HG03103 (cell line): ENCODE measurements around the gene NDUFAF3.
"Not testable (repeated sequence)": the region's sequence is repeated elsewhere in the genome, so short reads cannot be mapped to it uniquely, and the experiment has no call there.

Experiments
- ATAC-seq: cut with Tn5 transposase; IDR thresholded peaks from one replicate; pipeline ENCODE4 v1.9.1; 2021; ENCODE audit warnings: low read depth; ENCODE audit not compliant: unreplicated experiment

Gene NDUFAF3

DNA sequence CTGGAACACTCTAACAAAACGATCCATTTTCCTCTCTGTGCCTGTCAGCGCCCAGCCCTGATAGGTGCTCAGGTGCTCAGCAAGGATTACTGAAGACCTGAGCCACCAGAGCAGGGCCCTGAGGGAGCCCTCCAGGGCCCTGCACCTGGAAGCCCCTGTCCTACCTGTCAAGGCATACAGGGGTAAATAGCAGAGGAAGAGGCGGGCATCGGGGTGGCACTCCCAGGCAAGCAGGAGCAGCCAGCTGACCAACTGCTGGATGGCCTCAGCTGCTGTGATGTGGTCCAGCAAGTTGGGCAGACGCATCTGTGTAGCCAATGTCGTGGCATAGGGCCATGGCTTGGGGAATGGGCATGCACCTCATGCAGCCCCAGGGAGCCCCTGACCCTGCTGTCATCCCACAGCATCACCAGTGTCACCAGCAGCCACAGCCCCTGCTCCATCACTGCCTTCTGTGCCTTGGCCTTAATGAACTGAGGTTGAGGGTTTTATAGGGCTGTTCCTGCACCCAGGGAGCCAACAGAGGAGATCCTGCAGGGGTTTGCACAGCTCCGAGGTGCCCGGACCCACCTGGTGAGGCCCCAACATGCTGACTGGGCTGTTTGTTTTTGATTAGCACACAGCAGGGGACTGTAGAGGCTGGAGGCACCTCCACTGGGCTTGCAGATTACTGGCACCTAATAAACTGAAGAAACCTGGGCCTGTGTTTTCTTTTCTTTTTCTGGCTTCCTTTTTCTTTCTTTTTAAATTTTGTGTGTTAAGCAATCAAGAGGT lies 22.6 kb upstream of the NDUFAF3 start:
- ATAC-seq: no peak

DNA sequence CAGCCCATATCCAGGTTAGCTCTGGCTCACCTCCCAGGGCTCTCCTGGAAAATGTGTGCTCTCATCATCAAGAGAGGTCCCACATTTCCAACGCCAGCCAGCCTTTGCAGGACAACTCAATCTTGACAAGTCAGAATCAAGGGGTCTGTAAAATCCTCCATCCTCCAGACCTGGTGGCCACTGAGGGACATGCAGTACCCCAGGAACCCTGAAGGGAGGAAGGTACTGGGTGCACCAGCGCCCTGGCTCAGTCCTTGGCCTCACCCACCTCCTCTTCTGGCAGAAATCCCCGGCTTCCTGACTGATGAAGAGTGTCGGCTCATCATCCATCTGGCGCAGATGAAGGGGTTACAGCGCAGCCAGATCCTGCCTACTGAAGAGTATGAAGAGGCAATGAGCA lies 20.8 kb upstream of the NDUFAF3 start:
- ATAC-seq: no peak

DNA sequence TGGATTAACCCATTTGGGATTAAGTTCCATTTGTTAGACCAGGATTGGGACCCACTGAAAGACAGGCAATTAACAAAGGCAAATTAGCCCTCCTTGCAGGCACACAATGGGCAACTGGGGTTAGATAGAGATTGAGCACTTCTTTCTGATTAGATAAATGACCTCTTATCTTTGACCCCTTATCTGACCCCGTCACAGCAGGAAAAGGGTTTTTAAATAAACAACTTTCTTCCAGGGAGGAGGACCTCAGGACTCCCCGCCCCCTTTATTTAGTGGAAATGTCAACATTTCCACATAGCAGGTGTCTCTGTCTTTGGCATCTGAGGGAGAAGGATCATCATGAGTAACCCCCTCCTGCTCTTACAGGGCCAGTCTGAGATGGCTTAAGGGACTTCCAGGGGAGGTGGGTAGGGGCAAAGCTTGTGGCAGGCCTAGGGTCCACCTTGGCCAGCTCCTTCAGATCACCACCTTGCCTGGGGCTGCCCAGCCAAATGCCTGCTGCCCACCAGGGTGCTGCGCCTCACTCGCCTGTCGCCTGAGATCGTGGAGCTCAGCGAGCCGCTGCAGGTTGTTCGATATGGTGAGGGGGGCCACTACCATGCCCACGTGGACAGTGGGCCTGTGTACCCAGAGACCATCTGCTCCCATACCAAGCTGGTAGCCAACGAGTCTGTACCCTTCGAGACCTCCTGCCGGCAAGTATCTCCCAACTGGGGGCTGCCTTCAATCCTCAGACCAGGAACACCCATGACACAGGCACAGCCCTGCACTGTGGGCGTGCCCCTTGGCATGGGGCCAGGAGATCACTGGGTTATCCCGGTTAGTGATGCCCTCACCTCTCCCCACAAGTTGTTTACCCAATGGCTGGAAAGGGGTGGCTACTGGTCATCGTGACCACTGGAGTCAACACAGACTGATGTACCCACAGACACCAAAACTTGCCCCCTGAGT lies 17.3 kb upstream of the NDUFAF3 start:
- ATAC-seq: no peak

DNA sequence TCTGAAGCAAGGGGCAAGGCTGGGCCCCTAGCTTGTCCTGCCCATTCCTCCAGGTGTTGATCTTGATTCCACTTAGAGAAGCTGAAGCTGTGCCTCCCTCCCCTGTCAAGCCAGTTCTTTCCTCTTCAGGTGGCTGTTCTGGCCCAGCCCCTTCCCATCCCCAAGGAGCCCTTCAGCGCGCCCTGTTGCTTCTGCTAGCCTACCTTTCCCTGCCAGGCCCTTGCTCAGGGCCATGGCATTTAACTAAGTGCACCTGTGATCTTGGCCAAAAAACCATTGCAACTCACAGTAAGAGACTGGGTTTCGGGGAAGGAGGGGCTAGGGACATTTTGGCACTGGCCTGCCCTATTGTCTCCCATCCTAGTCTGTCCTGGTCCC lies 16.6 kb upstream of the NDUFAF3 start:
- ATAC-seq: no peak

DNA sequence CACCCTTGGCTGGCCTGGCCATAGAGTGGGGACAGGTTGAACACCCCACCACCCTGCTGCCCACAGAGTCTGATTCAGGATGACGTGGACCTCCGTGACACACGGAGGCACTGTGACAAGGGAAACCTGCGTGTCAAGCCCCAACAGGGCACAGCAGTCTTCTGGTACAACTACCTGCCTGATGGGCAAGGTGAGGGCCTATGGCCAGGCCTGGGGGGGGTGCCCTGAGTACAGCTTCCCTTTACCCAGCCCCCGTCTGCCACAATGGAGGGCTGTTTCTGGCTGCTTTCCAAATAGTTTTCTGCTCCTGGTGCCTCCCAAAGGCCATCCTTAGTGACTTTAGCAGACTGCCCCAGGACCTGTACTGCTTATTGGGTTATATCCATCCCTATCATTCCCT lies 15.9 kb upstream of the NDUFAF3 start:
- ATAC-seq: no peak

DNA sequence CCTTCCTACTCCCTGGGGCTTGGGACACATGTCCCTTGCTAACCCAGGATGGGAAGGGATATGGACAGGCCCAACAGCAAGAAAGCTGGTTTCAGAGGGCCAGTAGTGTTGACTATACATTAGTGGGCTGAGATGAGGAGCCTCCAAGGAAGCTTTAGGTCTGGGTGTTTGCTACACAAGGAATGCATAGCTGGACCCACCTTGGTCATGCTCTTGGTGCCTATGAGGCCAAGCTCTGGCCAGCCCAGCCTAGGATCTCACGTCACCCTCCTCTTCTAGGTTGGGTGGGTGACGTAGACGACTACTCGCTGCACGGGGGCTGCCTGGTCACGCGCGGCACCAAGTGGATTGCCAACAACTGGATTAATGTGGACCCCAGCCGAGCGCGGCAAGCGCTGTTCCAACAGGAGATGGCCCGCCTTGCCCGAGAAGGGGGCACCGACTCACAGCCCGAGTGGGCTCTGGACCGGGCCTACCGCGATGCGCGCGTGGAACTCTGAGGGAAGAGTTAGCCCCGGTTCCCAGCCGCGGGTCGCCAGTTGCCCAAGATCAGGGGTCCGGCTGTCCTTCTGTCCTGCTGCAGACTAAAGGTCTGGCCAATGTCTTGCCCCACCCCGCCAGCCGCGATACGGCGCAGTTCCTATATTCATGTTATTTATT lies 15.4 kb upstream of the NDUFAF3 start:
- no peak for ATAC-seq

DNA sequence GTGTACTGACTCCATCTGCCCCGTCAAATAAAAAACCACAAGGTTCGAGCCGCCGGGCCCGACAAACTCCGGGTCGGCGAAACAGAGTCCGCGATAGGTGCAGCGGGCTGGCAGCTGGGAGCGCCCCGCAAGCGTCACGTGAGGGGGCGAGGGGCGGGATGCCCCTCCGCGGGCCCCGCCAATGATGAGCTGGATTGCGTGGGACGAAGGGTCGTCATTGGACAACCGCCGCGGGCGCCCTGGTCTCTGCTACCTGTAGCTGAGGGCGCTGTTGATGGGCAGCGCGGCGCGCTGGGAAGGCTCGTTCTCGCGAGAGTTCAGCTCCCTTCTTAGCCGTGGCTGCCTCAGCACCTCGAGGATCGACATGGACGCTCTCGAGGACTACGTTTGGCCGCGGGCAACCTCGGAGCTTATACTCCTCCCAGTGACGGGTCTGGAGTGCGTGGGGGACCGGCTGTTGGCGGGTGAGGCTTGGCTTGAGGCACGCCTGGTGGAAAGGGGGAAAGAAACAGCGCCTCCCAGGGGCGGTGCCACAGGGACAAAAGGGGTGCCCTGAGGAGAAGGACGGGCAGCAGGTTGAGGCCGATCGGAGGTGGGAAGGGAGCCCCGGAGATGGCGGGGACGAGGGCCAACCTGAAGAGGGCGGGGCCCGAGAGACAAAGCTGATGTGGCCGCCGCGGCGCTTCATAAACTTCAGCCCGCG lies 14.7 kb upstream of the NDUFAF3 start, which contains the start of gene WDR6:
Gene WDR6 (plus strand): TSS at position 324 of the 703 bp plus-strand sequence. CDS start 41 bp downstream, at position 365.
- peak; percentile 85 for ATAC-seq

DNA sequence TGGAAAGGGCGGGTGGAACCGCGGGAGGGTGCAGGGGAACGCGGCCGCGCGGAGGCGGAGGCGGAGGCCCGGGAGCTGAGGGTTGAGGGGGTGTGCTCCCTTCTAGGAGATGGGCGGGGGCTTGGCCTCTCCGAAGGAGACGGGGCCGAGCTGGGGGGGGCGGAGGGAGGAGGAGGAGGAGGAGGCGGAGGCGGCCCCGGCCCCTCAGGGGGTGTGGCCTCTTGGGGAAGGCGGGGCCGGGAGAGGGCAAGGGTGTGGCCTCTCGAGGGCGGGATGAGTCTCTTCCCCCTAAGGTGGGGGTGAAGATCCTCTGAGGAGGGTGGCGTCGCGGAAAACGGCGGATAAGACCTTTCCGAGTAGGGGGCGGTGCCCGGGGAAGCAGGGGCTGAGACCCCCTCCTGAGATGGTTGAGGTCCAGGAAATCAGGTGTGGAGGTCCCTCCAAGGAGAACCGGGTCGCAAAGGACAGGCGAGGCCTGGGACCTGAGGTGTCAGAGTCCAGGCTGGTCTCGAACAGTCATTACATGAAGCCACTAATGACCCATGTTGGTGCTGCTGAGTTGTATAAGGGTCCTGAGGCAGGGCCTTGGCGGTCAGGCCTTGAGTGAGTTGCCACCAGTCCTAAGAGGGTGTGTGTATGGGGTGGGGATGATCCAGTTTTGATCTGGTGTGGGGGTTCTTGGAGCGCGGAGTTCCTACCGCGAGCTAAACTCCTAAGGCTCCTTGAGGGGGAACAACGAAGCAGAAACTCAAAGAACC lies 14.0 kb upstream of the NDUFAF3 start:
- ATAC-seq: peak; percentile 36

DNA sequence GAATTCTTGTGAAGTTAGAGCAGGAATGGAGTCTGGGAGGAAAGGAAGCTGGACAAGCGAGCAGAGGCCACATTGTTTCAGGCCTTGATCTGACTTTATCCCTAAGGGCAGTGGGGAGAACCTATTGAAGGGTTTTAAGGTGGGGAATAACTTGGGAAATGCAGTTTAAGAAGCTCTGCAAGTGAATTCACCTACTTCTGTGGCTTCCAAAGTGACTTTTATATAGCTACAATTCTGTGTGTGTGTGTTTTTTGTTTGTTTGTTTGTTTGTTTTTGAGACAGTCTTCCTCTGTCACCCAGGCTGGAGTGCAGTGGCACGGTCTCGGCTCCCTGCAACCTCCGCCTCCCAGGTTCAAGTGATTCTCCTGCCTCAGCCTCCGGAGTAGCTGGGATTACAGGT lies 13.3 kb upstream of the NDUFAF3 start:
- ATAC-seq: not testable (repeated sequence)

DNA sequence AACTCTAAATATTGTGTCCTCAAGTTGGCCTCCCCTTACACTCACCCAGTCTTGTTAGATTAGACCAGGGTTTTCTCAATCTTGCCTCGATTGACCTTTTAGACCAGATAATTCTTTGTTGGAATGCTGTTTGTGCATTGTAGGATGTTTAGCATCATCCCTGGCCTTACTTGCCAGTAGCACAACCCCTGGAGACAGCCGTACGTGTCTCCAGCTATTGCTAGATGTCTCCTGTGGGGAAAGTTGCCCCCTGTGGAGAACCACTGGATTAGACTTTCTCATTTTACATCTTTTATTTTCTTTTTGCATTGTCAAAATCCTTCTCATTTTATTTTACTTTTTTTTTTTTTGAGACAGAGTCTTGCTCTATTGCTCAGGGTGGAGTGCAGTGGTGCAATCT lies 12.5 kb upstream of the NDUFAF3 start:
- ATAC-seq: no peak

DNA sequence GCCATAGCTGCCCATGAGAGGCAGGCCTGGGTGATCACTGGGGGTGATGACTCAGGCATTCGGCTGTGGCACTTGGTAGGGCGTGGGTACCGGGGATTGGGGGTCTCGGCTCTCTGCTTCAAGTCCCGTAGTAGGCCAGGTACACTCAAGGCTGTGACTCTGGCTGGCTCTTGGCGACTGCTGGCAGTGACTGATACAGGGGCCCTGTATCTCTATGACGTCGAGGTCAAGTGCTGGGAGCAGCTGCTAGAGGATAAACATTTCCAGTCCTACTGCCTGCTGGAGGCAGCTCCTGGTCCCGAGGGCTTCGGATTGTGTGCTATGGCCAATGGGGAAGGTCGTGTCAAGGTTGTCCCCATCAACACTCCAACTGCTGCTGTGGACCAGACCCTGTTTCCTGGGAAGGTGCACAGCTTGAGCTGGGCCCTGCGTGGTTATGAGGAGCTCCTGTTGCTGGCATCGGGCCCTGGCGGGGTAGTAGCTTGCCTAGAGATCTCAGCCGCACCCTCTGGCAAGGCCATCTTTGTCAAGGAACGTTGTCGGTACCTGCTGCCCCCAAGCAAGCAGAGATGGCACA lies 9.4 kb upstream of the NDUFAF3 start:
- ATAC-seq: no peak

DNA sequence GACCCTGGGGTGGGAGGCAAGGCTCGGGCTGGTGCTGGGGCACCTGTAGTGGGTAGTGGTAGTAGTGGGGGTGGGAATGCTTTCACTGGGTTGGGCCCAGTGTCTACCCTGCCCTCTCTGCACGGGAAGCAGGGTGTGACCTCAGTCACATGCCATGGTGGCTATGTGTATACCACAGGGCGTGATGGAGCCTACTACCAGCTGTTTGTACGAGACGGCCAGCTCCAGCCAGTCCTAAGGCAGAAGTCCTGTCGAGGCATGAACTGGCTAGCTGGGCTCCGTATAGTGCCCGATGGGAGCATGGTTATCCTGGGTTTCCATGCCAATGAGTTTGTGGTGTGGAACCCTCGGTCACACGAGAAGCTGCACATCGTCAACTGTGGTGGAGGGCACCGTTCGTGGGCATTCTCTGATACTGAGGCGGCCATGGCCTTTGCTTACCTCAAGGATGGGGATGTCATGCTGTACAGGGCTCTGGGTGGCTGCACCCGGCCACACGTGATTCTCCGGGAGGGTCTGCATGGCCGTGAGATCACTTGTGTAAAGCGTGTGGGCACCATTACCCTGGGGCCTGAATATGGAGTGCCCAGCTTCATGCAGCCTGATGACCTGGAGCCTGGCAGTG lies 8.7 kb upstream of the NDUFAF3 start:
- ATAC-seq: no peak

DNA sequence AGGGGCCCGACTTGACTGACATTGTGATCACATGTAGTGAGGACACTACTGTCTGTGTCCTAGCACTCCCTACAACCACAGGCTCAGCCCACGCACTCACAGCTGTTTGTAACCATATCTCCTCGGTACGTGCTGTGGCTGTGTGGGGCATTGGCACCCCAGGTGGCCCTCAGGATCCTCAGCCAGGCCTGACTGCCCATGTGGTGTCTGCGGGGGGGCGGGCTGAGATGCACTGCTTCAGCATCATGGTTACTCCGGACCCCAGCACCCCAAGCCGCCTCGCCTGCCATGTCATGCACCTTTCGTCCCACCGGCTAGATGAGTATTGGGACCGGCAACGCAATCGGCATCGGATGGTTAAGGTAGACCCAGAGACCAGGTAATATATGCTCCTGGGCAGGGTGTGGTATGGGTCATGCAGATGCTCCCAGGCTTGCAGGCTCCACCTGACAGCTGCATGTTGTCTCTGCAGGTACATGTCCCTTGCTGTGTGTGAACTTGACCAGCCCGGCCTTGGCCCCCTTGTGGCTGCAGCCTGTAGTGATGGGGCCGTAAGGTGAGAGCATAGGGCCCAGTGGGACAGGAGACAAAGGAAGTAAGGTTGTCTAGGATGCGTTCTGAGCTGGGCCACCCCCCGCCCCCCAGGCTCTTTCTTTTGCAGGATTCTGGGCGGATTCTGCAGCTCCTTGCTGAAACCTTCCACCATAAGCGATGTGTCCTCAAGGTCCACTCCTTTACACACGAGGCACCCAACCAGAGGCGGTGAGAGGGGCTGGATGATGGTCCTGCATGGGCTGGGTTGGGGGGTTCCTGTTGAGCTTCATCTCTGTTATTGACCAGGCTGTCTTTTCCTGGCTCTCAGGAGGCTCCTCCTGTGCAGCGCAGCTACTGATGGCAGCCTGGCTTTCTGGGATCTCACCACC lies 7.9 kb upstream of the NDUFAF3 start:
- no peak for ATAC-seq

DNA sequence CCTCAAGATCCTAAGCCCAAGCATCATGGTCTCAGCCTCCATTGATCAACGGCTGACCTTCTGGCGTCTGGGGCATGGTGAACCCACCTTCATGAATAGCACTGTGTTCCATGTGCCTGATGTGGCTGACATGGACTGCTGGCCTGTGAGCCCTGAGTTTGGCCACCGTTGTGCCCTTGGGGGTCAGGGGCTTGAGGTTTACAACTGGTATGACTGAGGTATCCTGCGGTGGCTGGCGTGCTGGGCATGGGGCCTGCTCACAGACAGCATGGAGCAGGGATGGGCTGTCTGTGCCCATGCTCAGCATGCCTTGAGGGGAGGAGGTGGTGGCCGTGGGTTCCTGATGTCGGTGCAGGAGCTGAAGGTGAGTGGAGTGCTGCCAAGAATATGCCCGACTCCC lies 6.8 kb upstream of the NDUFAF3 start:
- ATAC-seq: no peak

DNA sequence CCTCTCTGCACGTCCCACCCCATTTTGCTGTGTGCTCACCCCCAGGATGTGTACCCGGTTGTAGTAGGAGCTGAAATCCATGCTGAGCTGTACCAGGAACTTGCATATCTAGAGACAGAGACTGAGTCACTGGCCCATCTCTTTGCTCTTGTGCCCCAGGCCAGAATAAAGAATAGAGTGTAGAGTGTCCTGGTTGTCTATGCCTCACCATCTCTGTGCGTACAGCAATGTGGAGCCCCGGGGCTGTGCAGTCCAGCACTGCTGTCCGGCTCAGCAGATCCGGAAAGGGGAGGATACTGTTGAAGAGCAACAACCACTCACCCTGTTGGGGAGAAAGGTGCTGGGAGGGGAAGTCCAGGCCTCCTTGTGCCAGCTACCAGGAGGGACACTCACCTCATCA lies 6.2 kb upstream of the NDUFAF3 start:
- ATAC-seq: no peak

DNA sequence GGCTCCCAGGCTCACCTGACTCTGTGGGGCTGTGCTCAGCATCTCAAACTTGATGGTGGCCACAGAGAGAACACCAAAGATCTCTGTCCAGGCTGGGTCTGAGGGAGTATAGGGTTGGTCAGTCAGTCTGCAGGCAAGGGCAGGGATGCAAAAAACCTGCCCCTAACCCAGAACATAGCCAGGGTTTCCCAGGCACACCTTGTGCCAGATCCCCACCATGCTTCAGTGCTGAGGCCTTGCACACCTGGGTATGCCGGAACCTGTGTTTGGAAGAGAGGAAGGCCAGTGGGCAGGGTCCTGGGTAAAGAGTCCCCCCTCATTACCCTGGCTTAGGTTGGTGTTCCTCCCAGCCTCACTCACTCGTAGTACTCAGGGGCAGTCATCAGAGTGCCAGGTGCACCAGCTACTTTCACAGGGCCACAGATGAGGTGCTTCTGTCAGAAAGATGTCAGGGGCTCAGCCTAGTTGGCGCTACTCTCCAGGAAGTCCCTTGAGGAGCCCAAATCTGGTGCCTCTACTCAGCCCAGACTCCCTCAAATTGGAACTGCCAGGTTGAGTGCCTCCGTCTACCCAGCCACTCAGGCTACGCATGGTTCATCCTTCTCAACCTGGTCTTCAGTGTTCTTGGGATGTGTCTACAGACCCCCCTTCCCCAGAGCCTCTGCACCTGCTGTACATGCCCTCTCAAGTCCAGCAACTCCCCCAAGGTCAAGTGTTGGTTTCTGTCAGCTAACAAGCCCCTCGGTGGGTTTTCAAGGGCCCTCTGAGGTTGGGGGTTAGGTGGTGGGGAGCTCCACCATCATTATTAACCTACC lies 5.3 kb upstream of the NDUFAF3 start:
- no peak for ATAC-seq
